GF-D8 (cell line): Measurements from ENCODE around the gene AJM1.
A peak's percentile ranks its signal among the peaks of the same experiment; 100 is the strongest.
"Not testable (repeated sequence)": the region's sequence is repeated elsewhere in the genome, so short reads cannot be mapped to it uniquely, and the experiment has no call there.

Source experiments
- DNase-seq: peaks from one replicate; lab custom pipeline; 2025; lab: John Stamatoyannopoulos, UW

The AJM1 gene

DNA sequence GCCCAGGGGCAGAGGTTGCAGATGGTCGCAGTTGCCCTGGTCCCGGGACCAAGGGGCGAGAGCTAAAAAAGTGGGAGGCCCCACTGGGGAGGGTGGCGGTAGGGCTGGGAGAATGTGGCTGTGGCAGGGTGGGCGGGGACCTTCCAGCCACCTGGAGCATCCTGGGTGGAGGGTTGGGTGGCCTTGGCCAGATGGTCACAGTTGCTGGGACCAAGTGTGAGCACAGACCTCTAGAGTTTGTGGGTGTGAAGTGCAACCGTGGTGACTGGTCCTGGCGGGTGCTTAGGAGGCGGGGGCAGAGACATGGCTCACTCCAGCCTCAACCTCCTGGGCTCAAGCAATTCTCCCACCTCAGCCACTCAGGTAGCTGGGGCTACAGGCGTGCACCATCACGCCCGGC lies 38.4 kb downstream of the AJM1 start:
- DNase-seq = no peak

GRCh38 chr9:136881691-136882108 lies 39.4 kb downstream of the AJM1 start:
- no peak for DNase-seq

- no peak for DNase-seq
These were observed 40.0 kb downstream of the AJM1 start for GRCh38 chr9:136882109-136882946.

GRCh38 chr9:136882947-136883283 lies 40.6 kb downstream of the AJM1 start:
- not testable (repeated sequence) for DNase-seq

DNA sequence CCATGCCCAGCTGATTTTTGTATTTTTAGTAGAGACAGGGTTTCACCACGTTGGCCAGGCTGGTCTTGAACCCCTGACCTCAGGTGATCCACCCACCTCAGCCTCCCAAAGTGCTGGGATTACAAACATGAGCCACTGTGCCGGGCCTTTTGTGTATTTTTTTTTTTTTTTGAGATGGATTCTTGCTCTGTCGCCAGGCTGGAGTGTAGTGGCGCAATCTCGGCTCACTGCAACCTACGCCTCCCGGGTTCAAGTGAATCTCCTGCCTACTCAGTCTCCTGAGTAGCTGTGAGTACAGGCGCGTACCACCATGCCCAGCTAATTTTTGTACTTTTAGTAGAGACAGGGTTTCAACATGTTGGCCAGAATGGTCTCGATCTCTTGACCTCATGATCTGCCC lies 41.4 kb downstream of the AJM1 start:
- not testable (repeated sequence) for DNase-seq

- DNase-seq = peak; percentile 90
These were observed 43.8 kb downstream of the AJM1 start, which contains the start of gene TRAF2 for GRCh38 chr9:136885950-136886578. TSS of gene TRAF2 (plus strand) at chr9:136886516. CDS start at chr9:136898741, 12,225 bp downstream.

- DNase-seq = no peak
These were observed 44.6 kb downstream of the AJM1 start for GRCh38 chr9:136886610-136887597.

DNA sequence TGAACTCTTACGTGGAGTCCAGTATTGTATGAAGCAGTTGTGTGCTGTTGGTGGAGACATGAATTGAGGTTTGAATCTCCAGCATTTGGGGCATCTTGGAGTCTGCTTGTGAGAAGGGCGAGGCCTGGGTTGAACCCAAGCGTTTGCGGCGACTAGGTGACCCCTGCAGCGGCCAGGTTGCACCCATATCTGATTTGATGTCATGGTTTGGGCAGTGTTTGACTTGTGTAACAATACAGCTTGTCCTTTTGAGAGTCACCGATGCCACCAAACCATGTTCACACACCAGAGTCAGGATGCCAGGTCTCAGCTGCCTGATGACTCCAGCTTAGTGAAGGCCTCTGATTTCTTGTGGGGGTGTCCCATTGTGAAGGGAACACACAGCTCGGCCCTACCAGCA lies 46.2 kb downstream of the AJM1 start:
- no peak for DNase-seq

DNA sequence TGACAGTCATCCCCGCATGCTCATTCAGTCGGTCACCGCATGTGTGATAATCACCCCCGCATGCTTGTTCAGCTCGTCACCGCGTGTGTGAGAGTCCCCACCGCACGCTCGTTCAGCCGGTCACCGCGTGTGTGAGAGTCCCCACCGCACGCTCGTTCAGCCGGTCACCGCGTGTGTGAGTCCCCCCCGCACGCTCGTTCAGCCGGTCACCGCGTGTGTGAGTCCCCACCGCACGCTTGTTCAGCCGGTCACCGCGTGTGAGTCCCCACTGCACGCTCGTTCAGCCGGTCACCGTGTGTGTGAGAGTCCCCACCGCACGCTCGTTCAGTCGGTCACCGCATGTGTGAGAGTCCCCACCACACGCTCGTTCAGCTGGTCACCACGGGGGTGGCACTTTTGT lies 47.6 kb downstream of the AJM1 start:
- DNase-seq = no peak

DNA sequence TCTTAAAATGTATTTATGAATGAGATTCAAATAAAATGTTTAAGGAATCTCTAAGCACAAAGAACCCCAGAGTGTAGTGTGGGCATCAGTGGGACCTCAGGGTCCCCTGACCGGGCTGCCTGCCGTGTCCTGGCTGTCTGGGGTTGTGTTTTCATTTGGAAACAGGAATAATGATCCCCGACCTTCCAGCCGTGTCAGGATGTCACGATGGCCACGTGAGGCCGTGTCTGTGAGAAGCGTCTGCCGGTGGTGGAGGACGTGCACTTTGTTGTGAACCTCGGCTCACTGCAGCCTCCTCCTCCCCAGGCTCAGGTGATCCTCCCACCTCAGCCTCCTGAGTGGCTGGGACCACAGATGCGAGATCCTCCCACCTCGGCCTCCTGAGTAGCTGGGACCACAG lies 48.4 kb downstream of the AJM1 start:
- no peak for DNase-seq
